ENCODE measurements around the gene LIX1.

DNA sequence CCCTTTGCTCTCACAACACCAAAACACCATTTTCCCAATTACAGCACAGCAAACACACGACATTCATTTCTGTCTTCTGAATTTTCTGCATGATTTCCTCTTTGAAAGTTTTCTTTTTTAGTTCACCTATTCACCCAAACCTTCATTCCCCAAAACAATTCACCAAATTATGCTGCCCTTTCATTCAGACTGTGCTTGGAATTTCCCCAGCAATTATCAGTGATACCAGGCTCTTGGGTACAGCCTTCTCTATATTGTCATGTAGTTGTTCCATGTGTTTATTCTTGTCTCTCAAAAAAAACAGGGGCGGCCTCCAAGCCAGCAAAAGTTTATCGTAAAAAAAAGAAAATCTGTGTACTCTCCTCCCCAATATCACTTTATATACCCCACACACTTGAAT, 9.0 kb upstream of the LIX1 start:
- TF ChIP-seq CTCF (IDR thresholded peaks at IDR 0.05 in 8 of 11, conservative IDR thresholded peaks at IDR 0.05 in 3 of 11) (no peak), POLR2A (IDR thresholded peaks at IDR 0.05) (no peak), POLR2AphosphoS5 (IDR thresholded peaks at IDR 0.05) (no peak)

All from spleen (tissue), 7 donors.